ENCODE data around the gene ACVR1C. TPM values are rescaled to one million over a fixed set of nuclear protein-coding genes. Genes with fewer than 3 reads are reported as not detected.

ACVR1C gene
- total and polyA plus RNA-seq, 7 donors, result 0.14 to 2.4 (median 1.6) TPM

GRCh38 chr2:157498483-157498882, 130.2 kb downstream of the ACVR1C start:
- H3K27me3 ChIP-seq, result no peaks in the 10 kb centered on the region
- no peaks in the 10 kb centered on the region for H3K9me3 ChIP-seq
- no peak overlapping the region for H3K27ac ChIP-seq
- intact Hi-C loops (cut with DNase I), result no loop called here
- H3K4me1 ChIP-seq, result no peaks in the 10 kb centered on the region
- H3K36me3 ChIP-seq, result no peaks in the 10 kb centered on the region
- H3K4me3 ChIP-seq, result no peak overlapping the region
- DNase-seq, result no peak
- WGBS, 2 donors, result 92 to 96% methylated on average over 3 of the region's 3 CpGs
- TF ChIP-seq CTCF (IDR thresholded peaks at IDR 0.05), result no peak
- no peak for TF ChIP-seq POLR2AphosphoS5 (IDR thresholded peaks at IDR 0.05)
- no peak for TF ChIP-seq EP300 (IDR thresholded peaks at IDR 0.05)
- TF ChIP-seq POLR2A (IDR thresholded peaks at IDR 0.05), result no peak

GRCh38 chr2:157497638-157498314, 130.9 kb downstream of the ACVR1C start:
- intact Hi-C loops (cut with DNase I), result no loop called here
- Histone ChIP-seq H3K4me3 (no peak overlapping the region), H3K27me3 (no peaks in the 10 kb centered on the region), H3K27ac (no peak overlapping the region), H3K9me3 (no peaks in the 10 kb centered on the region), H3K36me3 (no peaks in the 10 kb centered on the region), H3K4me1 (no peaks in the 10 kb centered on the region)
- WGBS, 2 donors, result 23 to 29% methylated on average over 7 of the region's 7 CpGs
- no peak for TF ChIP-seq POLR2A (IDR thresholded peaks at IDR 0.05)
- TF ChIP-seq CTCF (IDR thresholded peaks at IDR 0.05), result peak in 2 of 4 experiments; percentile 31 to 43
- no peak for DNase-seq

GRCh38 chr2:157492189-157492773, 136.4 kb downstream of the ACVR1C start:
- WGBS, 2 donors, result 18 to 23% methylated on average over 5 of the region's 5 CpGs

GRCh38 chr2:157489983-157490382, 138.7 kb downstream of the ACVR1C start:
- DNase-seq, result no peak
- H3K9me3 ChIP-seq, result no peaks in the 10 kb centered on the region
- intact Hi-C loops (cut with DNase I), result no loop called here
- no peaks in the 10 kb centered on the region for H3K36me3 ChIP-seq
- no peak overlapping the region for H3K4me3 ChIP-seq
- WGBS, 2 donors, result 47 to 57% methylated on average over 1 of the region's 1 CpG
- no peak overlapping the region for H3K27ac ChIP-seq
- TF ChIP-seq POLR2AphosphoS5 (IDR thresholded peaks at IDR 0.05), result no peak
- no peak for TF ChIP-seq EP300 (IDR thresholded peaks at IDR 0.05)
- peaks cover 0 to 13% (median 0%) of the 10 kb centered on the region in 3 donors for H3K27me3 ChIP-seq
- no peaks in the 10 kb centered on the region for H3K4me1 ChIP-seq

More at GRCh38 chr2:157492189-157492773, 136.4 kb downstream of the ACVR1C start:
- peak; percentile 67 for DNase-seq
- Histone ChIP-seq H3K4me3 (no peak overlapping the region), H3K9me3 (no peaks in the 10 kb centered on the region), H3K27me3 (peaks cover 0 to 3% (median 0%) of the 10 kb centered on the region in 3 donors), H3K27ac (no peak overlapping the region), H3K4me1 (no peaks in the 10 kb centered on the region), H3K36me3 (no peaks in the 10 kb centered on the region)
- intact Hi-C loops (cut with DNase I), result loop anchor here (2.0 kb wide), 1 partner anchor 519 kb away; no protein-coding TSS in a partner anchor
- TF ChIP-seq CTCF (IDR thresholded peaks at IDR 0.05) (peak; percentile 15 to 54 (median 40)), POLR2AphosphoS5 (IDR thresholded peaks at IDR 0.05) (no peak)

- H3K4me3 ChIP-seq, result no peak overlapping the region
- TF ChIP-seq POLR2AphosphoS5 (IDR thresholded peaks at IDR 0.05) (no peak), EP300 (IDR thresholded peaks at IDR 0.05) (no peak)
- no peaks in the 10 kb centered on the region for H3K36me3 ChIP-seq
- peaks cover 0 to 17% (median 0%) of the 10 kb centered on the region in 3 donors for H3K27me3 ChIP-seq
- no peaks in the 10 kb centered on the region for H3K9me3 ChIP-seq
- no peak overlapping the region for H3K27ac ChIP-seq
- DNase-seq, result no peak
- 16 to 64% methylated on average over 3 of the region's 3 CpGs for WGBS, 2 donors
- no peaks in the 10 kb centered on the region for H3K4me1 ChIP-seq
- intact Hi-C loops (cut with DNase I), result no loop called here
Observed at GRCh38 chr2:157488877-157489276, 139.8 kb downstream of the ACVR1C start.
